NCI-H2227 treated with DMSO at 0.1 percent for 48 hours (cell line): Measurements from ENCODE around the gene NEU3.
"Not testable (repeated sequence)": the region's sequence is repeated elsewhere in the genome, so short reads cannot be mapped to it uniquely, and the experiment has no call there.

Experiments
- DNase-seq: peaks from one replicate; lab custom pipeline; 2025; lab: John Stamatoyannopoulos, UW

Gene NEU3

DNA sequence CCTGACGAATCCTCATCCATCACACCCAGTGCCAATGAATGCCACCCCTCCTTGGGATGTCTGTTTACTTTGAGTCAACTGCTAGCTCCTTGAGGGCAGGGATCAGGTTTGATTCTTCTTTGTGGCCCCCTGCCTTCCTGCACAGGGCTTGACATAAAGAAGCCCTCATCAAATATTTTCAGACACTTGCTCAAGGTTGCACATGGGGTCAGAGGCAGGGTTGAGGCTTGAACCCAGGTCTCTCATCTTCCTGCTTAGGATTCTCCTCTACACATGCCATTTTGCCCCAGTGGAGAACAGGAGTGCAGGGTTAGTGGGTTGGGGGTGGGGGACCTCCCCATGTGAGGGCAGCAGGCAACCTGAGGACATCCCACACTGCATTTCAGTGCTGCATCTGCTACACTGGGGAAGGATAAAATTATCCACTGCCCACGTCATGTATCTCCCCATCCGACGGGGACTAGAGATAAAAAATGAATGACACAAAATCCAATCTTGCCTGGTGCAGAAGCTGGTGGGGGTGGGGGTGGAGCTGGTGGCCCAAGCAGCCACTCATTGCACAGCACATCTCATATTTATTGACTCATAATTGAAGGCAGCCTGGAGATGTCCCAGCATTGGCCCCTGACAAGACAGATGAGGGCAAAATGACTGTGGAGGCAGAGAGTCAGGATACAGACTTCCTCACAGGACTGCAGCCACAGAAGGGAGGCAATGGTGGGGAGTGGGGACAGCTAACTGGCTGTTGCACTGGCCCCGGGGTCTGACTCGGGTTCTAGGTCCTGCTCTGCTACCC is 41.3 kb downstream of the NEU3 start:
- DNase-seq = no peak

DNA sequence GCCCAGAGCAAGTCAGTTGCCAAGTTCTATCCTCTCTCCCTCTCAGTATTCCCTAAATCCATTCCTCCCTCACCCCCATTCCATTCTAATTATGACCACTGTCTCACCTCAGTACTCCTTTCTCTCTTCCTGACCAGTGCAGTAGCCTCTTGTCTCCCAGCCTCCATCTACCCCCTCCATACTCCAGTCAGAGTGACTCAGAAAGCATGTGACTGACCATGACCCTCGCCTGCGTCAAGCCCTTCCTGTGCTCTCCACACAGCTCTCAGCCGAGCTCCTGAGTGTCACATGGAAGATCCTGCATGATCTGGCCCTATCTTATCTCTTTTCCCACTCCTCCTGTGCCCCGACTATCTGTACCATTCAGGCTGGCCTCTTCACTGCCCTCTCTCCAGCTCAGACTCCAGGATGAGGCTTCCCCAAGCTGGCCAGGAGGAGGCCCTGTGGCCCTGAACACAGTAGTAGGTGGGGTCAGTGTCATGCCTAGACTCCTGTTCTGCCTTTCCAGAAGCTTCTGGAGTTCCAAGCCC is 42.6 kb downstream of the NEU3 start:
- DNase-seq = no peak

DNA sequence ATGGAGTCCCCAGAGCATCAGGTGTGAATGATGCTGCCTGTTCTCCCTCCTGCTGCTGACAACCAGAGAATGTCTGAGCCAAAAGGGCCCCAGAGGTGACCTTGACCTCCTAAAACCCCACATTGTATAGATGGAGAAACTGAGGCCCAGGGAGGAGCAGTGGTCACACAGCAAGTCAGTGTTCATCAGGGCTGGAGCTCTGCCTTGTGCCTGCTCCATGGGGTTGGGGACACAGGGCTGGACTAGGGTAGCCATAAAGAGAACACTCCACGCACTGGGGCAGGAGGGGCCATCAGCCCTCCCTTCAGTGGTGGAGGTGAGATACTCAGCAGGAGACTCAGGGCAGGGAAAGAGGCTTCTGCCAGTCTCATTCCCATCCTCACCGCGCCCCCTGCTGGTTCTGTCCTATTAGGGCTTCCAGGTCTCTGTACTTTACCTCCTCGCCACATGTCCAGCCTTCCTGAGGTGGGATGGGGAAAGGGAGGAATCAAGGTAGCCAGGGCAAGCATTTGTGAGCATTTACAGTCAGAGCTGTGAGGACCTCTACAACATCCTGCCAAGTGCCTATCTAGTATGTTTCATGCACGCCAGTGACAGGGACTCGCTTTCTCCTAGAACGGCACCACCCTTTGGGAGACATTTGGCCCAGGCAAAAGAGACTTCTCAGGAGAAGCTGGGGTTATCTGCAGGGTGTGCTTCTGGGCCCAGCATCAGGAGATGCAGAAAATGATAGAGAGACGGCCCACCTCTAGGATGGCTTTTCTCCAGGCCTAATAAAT is 43.2 kb downstream of the NEU3 start:
- no peak for DNase-seq

DNA sequence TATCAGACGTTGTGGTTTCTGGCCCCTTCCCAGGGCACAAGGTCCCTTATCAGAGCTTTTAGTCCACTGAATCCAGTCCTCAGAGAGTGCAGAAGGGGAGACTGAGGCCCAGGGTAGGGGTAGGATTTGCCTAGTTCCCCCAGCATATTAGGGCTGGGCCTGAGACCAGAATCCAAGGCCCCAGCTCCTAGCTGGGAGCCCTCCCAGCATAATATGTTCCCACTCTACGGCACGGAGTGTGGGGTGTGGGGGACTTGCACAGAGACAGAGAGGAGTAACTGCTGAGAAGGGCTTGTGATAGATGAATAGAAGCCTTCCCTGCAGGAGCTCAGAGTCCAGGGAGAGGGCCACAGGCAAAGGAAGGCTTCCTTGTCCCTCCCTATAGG is 43.8 kb downstream of the NEU3 start:
- no peak for DNase-seq

DNA sequence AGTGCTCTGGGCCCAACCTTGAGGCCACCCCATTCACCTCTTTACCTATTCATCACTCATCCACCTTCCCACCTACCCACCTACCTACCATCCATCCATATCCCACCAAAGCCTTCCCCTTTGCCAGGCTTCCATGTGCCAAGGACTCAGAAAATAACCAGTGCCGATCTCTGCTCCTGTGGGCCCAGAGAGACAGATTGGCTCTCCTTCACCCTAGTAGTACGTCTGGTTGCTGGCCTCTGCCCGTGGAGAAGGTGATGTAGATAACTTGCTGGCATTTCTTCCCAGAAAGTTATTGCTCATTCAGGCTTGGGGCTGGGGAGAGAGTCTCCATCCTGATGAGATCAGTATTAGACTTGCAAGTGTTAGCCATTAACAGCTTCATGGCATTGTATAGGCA is 45.2 kb downstream of the NEU3 start:
- no peak for DNase-seq

DNA sequence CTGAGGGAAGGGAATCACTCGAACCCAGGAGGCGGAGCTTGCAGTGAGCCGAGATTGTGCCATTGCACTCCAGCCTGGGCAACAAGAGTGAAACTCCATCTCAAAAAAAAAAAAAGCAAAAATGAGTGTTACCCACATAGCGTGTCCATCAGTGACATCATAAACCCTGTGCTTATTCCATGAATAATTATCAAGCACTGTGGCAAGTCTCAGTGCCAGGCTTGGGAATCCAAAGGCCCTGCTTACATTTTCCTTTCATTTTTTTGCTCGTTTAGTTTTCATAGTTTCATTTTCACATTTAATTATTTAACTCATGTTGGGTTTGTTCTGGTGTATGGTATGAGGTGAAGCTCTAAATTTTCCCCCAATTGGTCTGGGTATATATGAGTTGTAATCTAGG is 46.5 kb downstream of the NEU3 start:
- DNase-seq = no peak

DNA sequence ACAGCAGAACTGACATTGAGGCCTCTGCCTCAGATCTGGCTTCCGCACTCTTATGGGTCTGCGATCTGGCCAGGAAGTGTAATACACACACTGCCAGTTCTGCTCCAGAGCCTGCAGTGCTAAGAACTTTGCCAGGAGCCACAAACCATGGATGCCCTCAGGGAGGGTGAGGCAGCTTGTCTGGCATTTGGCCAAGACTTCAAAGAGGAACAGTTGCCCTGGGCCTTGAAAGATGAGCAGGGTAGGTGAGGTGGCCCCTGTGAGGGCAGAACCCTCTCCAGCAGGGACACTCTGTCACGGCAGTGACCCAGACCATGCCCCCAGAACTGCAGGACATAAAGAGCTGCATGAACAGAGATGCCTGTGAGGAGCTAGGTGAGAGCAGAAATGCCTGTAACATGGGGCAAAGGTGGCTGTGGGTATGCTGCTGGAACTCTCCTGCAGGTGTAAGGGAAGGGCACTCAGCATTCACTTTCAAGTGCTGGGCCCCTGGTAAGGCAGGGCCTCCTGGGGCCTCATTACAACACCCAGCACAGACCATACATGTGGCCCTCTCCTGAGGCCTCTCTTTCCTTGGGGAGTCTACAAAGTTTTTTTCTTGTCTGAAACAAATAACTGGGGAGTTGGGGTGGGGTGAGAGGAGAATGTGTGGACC is 47.3 kb downstream of the NEU3 start:
- DNase-seq = no peak

DNA sequence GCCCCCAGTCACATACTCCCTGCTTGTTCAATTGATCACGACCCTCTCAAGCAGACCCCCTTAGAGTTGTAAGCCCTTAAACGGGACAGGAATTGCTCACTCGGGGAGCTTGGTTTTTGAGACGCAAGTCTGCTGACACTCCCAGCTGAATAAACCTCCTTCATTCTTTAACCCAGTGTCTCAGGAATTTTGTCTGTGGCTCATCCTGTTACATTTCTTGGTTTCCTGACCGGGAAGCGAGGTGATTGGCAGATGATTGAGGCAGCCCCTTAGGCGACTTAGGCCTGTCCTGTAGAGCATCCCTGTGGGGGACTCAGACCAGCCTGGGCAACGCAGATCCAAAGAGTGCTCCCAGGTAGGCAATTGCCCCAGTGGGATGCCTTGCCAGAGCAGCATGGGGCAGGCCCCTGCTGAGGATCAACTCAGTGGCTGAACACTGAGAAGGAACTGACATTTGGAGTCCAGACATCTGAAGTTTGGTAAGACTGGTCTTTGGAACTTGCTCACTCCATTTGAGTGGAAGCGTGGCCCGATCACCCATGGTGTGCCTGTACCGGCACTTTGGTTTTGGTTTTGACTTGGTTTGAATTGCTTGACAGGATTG is 51.5 kb downstream of the NEU3 start:
- DNase-seq = no peak

DNA sequence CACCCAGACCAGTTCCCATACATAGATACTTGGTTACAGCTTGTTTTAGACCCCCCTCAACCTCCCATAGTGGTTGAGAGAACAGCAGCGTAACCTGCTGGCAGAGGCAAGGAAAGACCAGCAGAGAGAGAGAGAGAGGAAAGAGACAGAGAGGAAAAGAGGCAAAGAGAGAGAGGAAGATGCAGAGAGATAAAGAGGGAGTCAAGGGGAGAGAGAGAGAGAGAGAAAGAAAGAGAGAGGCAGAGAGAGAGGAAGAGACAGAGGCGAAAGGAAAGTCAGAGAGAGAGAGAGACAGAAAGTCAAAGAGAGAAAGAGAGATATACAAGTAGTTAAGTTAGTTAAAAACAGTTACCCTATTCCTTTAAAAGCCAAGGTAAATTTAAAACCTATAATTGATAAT is 52.5 kb downstream of the NEU3 start:
- DNase-seq = no peak

DNA sequence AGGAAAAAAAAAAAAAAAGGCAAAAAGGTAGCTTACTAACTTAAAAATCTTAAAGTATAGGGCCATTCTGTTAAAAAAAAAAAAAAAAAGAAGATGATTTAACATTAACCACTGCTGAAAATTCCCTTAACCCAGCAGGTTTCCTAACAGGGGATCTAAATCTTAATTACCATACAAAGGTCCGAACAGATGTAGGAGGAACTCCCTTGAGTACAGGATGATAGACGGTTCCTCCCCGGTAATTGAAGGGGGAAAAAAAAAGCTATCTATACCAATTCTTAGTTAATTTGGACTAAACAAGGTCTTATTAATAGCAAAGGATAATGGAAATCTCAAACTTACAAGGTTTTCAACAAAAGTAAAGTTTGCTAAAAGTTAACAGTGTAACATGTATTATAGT is 53.1 kb downstream of the NEU3 start:
- DNase-seq = not testable (repeated sequence)

DNA sequence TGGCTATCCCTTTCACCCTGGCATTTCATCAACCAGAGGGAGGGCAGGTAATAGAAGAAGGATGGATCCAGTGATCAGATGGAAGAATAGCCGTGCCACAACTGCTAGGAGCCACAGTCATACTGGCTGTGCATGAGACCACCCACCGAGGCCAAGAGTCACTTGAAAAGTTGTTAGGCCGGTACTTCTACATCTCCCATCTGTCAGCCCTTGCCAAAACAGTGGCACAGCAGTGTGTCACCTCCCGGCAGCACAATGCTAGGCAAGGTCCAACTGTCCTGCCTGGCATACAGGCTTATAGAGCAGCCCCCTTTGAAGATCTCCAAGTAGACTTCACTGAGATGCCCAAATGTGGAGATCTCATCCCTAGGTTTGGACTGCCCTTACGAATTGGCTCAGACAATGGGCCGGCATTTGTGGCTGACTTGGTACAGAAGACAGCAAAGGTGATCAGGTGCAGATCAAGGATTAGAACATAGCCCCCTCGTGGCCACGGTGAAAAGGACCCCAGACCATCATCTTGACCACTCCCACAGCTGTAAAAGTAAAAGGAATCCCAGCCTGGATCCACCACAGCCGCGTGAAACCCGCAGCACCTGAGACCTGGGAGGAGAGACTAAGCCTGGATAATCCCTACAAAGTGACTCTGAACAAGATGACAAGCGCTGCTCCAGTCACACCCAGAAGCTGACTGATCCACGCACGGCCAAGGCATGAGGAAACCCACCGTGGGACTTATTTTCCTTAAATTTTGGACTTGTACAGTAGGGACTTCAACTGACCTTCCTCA is 55.8 kb downstream of the NEU3 start:
- not testable (repeated sequence) for DNase-seq

DNA sequence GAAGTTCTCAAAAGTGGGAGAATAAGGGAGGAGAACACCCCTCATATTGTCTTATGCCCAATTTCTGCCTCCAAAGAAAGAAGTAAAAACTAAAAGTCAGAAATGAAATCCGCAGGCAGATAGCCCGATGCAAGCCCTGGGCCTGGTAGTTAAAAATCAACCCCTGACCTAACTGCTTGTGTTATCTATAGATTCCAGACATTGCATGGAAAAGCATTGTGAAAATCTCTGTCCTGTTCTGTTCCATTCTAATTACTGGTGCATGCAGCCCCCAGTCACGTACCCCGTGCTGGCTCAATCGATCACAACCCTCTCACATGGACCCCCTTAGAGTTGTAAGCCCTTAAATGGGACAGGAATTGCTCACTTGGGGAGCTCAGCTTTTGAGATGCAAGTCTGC is 57.9 kb downstream of the NEU3 start:
- DNase-seq = not testable (repeated sequence)

DNA sequence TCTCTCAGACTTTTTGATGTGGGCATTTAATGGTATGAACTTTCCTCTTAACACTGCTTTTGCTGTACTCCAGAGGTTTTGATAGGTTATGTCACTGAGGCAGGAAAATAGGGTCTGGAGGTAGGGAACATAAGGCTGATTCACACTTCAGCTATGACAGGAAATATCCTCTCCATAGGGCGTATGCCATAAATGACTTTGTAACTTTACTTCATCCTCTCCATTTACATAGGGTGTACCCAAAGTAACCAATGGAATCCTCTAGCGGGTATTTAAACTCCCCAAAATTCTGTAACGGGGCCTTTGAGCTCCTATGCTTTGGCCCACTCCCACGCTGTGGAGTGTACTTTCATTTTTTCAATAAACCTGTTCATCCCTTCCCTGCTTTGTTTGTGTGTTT is 58.5 kb downstream of the NEU3 start:
- DNase-seq = no peak

DNA sequence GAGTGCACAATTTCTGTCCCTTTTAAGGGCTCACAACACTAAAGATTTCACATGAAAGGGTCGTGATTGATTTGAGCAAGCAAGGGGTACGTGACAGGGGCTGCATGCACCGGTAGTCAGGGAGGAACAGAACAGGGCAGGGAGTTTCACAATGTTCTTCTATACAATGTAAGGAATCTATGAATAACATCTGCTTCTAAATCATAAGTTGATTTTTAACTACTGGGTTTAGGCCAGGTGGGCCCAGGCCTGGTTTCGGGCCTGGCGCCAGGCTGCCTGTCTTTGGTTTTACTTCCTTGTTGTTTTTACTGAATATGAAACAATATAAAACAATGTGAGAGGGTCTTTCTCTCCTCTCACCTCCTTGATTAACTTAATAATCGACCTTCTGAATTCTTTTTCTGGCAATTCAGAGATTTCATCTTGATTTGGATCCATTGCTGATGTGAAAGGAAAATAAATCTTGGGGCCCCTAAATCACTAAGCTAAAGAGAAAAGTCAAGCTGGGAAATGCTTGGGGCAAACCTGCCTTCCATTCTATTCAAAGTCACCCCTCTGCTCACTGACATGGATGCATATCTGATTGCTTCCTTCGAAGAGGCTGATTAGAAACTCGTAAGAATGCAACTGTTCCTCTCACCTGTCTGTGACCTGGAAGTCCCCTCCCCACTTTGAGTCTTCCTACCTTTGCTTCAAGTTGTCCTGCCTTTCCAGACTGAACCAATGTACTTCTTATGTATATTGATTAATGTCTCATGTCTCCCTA is 61.0 kb downstream of the NEU3 start:
- not testable (repeated sequence) for DNase-seq

DNA sequence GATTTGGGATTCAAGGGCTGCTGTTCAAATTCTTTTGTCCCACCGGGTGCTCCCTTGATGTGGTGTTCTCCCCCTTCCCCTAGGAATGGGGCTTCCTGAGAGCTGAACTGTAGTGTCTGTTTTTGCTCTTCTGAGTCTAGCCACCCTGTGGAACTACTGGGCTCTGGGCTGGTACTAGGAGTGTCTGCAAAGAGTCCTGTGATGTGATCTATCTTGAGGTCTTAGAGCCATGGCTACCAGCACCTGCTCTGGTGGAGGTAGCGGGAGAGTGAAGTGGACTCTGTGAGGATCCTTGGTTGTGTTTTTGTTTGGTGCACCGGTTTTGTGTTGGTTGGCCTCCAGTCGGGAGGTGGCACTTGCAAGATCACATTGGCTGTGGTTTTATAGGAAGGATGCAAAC is 61.8 kb downstream of the NEU3 start:
- DNase-seq = no peak

DNA sequence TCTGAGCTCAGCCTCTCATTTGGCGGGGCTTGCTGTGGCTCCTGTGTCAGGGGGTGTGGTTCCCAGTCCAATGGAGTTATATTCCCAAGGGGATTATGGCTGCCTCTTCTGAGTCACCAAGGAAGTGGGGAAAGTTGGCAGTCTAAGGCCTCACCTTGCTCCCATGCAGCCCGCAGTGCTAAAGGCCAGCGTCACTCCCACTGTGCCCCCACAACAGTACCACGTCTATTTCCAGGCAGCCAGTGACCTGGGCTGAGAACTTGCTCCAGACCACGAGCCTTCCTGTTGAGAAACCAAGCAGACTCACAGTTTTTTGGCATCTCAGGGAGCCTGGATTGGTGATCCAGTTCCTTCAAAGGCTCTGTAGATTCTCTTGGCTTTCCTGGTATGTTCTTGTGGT is 62.3 kb downstream of the NEU3 start:
- DNase-seq = no peak

DNA sequence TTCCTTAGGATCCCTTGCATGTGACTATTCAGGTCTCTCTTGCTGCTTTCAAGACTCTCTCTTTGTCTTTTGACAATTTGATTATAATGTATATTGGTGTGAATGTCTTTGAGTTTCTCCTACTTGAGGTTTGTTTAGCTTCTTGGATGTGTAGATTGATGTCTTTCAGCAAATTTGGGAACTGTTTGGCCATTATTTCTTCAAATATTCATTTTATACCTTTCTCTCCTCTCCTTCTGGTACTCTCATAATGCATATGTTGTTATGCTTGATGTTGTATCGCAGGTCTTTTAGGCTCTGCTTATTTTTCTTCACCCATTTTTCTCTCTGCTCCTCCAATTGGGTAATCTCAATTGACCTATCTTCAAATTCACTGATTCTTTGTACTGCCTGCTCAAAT is 63.7 kb downstream of the NEU3 start:
- no peak for DNase-seq

DNA sequence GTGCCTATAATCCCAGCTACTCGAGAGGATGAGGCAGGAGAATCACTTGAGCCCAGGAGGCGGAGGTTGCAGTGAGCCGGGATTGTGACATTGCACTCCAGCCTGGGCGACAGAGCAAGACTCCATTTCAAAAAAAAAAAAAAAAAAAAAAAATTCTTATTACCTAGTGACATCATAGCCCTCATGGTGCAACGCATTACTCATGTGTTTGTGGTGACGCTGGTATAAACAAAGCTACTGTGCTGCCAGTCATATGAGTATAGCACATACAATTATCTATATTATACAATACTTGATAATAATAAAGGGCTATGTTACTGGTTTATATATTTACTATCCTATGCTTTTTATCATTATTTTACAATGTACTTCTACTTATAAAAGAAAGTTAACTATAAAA is 66.8 kb downstream of the NEU3 start:
- no peak for DNase-seq

DNA sequence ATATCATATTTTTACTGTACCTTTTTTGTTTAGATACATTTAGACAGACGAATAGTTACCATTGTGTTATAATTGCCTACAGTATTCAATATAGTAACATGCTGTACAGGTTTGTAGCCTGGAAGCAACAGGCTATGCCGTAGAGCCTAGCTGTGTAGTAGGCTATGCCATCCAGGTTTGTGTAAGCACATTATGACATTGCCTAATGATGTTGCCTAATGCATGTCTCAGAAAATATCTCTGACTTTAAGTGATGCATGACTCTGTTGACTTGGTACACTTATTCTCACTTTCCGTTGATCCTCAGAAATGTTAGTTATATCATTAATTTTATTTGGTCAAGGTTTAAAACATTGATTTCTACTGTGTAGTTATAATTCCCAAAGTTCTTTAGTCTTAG is 68.1 kb downstream of the NEU3 start:
- no peak for DNase-seq

DNA sequence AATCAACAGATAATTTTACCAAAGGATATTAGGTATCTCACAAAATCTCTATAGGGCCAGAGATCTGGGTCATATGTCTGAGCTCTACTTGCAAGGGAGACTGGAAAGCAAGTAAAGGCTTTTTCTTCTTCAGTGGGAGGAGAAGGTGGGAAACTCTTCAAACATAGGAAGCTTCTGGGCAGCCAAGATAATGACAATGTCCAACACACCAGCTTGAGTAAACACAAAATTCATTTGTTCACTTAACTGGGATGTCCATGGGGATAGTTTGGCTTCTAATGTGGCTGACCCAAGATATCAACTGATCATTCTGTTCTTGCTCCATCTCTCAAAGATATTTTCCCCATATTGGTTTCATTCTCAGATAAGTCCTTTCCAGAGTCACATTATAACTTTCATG is 70.6 kb downstream of the NEU3 start:
- no peak for DNase-seq
